ENCODE measurements around the gene THAP2.

- TF ChIP-seq POLR2A (IDR thresholded peaks at IDR 0.05): no peak
- no peak for TF ChIP-seq CTCF (IDR thresholded peaks at IDR 0.05)
These were observed 46.4 kb downstream of the THAP2 start for GRCh38 chr12:71710276-71711125.

Measured in thyroid gland (tissue), 4 donors.